ENCODE measurements around the gene PRRT4. TPM values are rescaled to one million over a fixed set of nuclear protein-coding genes. Genes with fewer than 3 reads are reported as not detected.
A peak's percentile ranks its signal among the peaks of the same experiment; 100 is the strongest.

PRRT4 gene
- total and polyA plus RNA-seq, 3 donors from 2014 or later, result 0.16 to 1.1 (median 1.1) TPM

GRCh38 chr7:128362670-128363069, 1.2 kb upstream of the PRRT4 start:
- TF ChIP-seq CTCF (IDR thresholded peaks at IDR 0.05) (no peak), POLR2A (IDR thresholded peaks at IDR 0.05) (no peak)
- intact Hi-C loops (cut with DNase I; ENCODE audit: low total_unique reads), result no loop called here

GRCh38 chr7:128360359-128360678, 1.2 kb downstream of the PRRT4 start:
- Histone ChIP-seq H3K27ac (no peak overlapping the region), H3K27me3 (no peaks in the 10 kb centered on the region), H3K4me1 (peaks cover 12% of the 10 kb centered on the region), H3K9me3 (no peaks in the 10 kb centered on the region), H3K4me3 (peak overlapping the region in 1 of 2 donors; percentile 57), H3K36me3 (ENCODE audit: low read depth, missing control alignments) (no peaks in the 10 kb centered on the region)
- no peak for DNase-seq
- no peak for TF ChIP-seq CTCF (IDR thresholded peaks at IDR 0.05)
- no peak for TF ChIP-seq POLR2A (IDR thresholded peaks at IDR 0.05)
- WGBS, 2 donors, result 21 to 25% methylated on average over 6 to 9 of the region's 9 CpGs
- intact Hi-C loops (cut with DNase I; ENCODE audit: low total_unique reads), result no loop called here

More at GRCh38 chr7:128362670-128363069, 1.2 kb upstream of the PRRT4 start:
- DNase-seq, result no peak
- peaks cover 12% of the 10 kb centered on the region for H3K4me1 ChIP-seq
- WGBS, 2 donors, result 80 to 84% methylated on average over 4 of the region's 4 CpGs
- H3K27me3 ChIP-seq, result no peaks in the 10 kb centered on the region
- no peaks in the 10 kb centered on the region for H3K9me3 ChIP-seq
- H3K4me3 ChIP-seq, result no peak overlapping the region
- H3K27ac ChIP-seq, result no peak overlapping the region
- no peaks in the 10 kb centered on the region for H3K36me3 ChIP-seq (ENCODE audit: low read depth, missing control alignments)

GRCh38 chr7:128359939-128360338, 1.6 kb downstream of the PRRT4 start:
- Histone ChIP-seq H3K9me3 (no peaks in the 10 kb centered on the region), H3K27ac (no peak overlapping the region), H3K4me1 (peaks cover 12% of the 10 kb centered on the region), H3K27me3 (no peaks in the 10 kb centered on the region), H3K4me3 (no peak overlapping the region), H3K36me3 (ENCODE audit: low read depth, missing control alignments) (no peaks in the 10 kb centered on the region)
- intact Hi-C loops (cut with DNase I; ENCODE audit: low total_unique reads), result no loop called here
- DNase-seq, result no peak
- TF ChIP-seq CTCF (IDR thresholded peaks at IDR 0.05) (no peak), POLR2A (IDR thresholded peaks at IDR 0.05) (no peak)
- WGBS, 2 donors, result 73% methylated on average over 2 to 4 of the region's 4 CpGs

- Histone ChIP-seq H3K4me1 (peaks cover 12% of the 10 kb centered on the region), H3K36me3 (ENCODE audit: low read depth, missing control alignments) (no peaks in the 10 kb centered on the region), H3K4me3 (no peak overlapping the region), H3K27me3 (no peaks in the 10 kb centered on the region), H3K27ac (no peak overlapping the region), H3K9me3 (no peaks in the 10 kb centered on the region)
- 87 to 99% methylated on average over 3 to 12 of the region's 12 CpGs for WGBS, 2 donors
- no peak for TF ChIP-seq POLR2A (IDR thresholded peaks at IDR 0.05)
- TF ChIP-seq CTCF (IDR thresholded peaks at IDR 0.05), result no peak
- DNase-seq, result no peak
- intact Hi-C loops (cut with DNase I; ENCODE audit: low total_unique reads), result no loop called here
Observed at GRCh38 chr7:128359336-128359735, 2.2 kb downstream of the PRRT4 start.

GRCh38 chr7:128358233-128358632, 3.3 kb downstream of the PRRT4 start:
- intact Hi-C loops (cut with DNase I; ENCODE audit: low total_unique reads), result no loop called here
- Histone ChIP-seq H3K9me3 (no peaks in the 10 kb centered on the region), H3K27me3 (no peaks in the 10 kb centered on the region), H3K4me3 (no peak overlapping the region), H3K27ac (no peak overlapping the region), H3K36me3 (ENCODE audit: low read depth, missing control alignments) (no peaks in the 10 kb centered on the region), H3K4me1 (peaks cover 12% of the 10 kb centered on the region)
- no peak for DNase-seq
- TF ChIP-seq POLR2A (IDR thresholded peaks at IDR 0.05) (no peak), CTCF (IDR thresholded peaks at IDR 0.05) (no peak)
- WGBS, 2 donors, result 76 to 94% methylated on average over 1 of the region's 1 CpG

Data from testis (tissue), 3 donors.